OCI-LY1 (cell line): ENCODE measurements around the gene LCE6A.

ENCODE experiments used
- H2AFZ ChIP-seq: fragments of 200-600 bp; sonication (generic), shearing (Covaris generic); 2 replicates; pipeline ENCODE4 v1.6.0; 2014; ENCODE audit warnings: antibody characterized with exemption, mild to moderate bottlenecking, low read length
- H3F3A ChIP-seq: fragments of 200-600 bp; sonication (generic), shearing (Covaris generic); 2 replicates; pipeline ENCODE4 v1.6.0; 2014; ENCODE audit warnings: mild to moderate bottlenecking, antibody characterized with exemption, low read length, moderate library complexity; ENCODE audit not compliant: insufficient read depth
- H3K27ac ChIP-seq: fragments of 200-600 bp; sonication (generic); 2 replicates; pipeline ENCODE4 v1.5.1; 2014; ENCODE audit warnings: low read length, mixed run types, mild to moderate bottlenecking, low read depth; ENCODE audit not compliant: poor library complexity, severe bottlenecking
- H3K27me3 ChIP-seq: fragments of 200-600 bp; sonication (generic); 2 replicates; pipeline ENCODE4 v1.6.0; 2014; ENCODE audit warnings: antibody characterized with exemption, mild to moderate bottlenecking, low read length, moderate library complexity; ENCODE audit not compliant: insufficient read depth
- H3K36me3 ChIP-seq: fragments of 200-600 bp; sonication (generic); 2 replicates; pipeline ENCODE4 v1.6.1; 2014; ENCODE audit warnings: mild to moderate bottlenecking, antibody characterized with exemption, low read length, moderate library complexity, mixed read lengths; ENCODE audit not compliant: insufficient read depth
- H3K4me1 ChIP-seq: fragments of 200-600 bp; sonication (generic); 2 replicates; pipeline ENCODE4 v1.5.1; 2014; ENCODE audit warnings: mild to moderate bottlenecking, low read length, moderate library complexity; ENCODE audit not compliant: insufficient read depth, severe bottlenecking
- H3K4me2 ChIP-seq: fragments of 200-600 bp; sonication (generic), shearing (Covaris generic); 2 replicates; pipeline ENCODE4 v1.6.1; 2014; ENCODE audit warnings: low read length
- H3K4me3 ChIP-seq: fragments of 200-600 bp; sonication (generic); 2 replicates; pipeline ENCODE4 v1.5.1; 2014; ENCODE audit warnings: low read length, low read depth, mild to moderate bottlenecking, mixed read lengths; ENCODE audit not compliant: poor library complexity, severe bottlenecking
- H3K79me2 ChIP-seq: fragments of 200-600 bp; shearing (Covaris generic); 2 replicates; pipeline ENCODE4 v1.6.1; 2016; ENCODE audit warnings: mixed run types, low read length, mixed read lengths; ENCODE audit not compliant: insufficient read depth
- H3K9ac ChIP-seq: fragments of 200-600 bp; sonication (generic), shearing (Covaris generic); 2 replicates; pipeline ENCODE4 v1.6.1; 2014; ENCODE audit warnings: mild to moderate bottlenecking, low read length, mixed read lengths
- H3K9me2 ChIP-seq: fragments of 200-600 bp; sonication (generic), shearing (Covaris generic); 2 replicates; pipeline ENCODE4 v1.6.1; 2014; ENCODE audit warnings: low read depth, mild to moderate bottlenecking, low read length, mixed read lengths
- H3K9me3 ChIP-seq: fragments of 200-600 bp; shearing (Covaris generic); 2 replicates; pipeline ENCODE4 v1.6.1; 2014; ENCODE audit warnings: low read length, mixed read lengths
- H4K20me1 ChIP-seq: fragments of 200-600 bp; sonication (generic), shearing (Covaris generic); 2 replicates; pipeline ENCODE4 v1.6.0; 2016; ENCODE audit warnings: mild to moderate bottlenecking, low read length; ENCODE audit not compliant: insufficient read depth
- EZH2 ChIP-seq: fragments of 200-600 bp; sonication (generic), shearing (Covaris generic); IDR thresholded peaks from 2 replicates; pipeline ENCODE4 v1.8.0; 2017; ENCODE audit warnings: borderline replicate concordance, mixed run types, mild to moderate bottlenecking, antibody characterized with exemption, low read length, moderate library complexity, mixed read lengths
- TF ChIP-seq, protein P1 (sequence below): fragments of 200-600 bp; sonication (generic), shearing (Covaris generic); IDR thresholded peaks from 2 replicates; pipeline ENCODE4 v1.5.1; 2017; ENCODE audit warnings: mild to moderate bottlenecking, antibody characterized with exemption, low read length, moderate library complexity, mixed read lengths

Gene LCE6A

DNA sequence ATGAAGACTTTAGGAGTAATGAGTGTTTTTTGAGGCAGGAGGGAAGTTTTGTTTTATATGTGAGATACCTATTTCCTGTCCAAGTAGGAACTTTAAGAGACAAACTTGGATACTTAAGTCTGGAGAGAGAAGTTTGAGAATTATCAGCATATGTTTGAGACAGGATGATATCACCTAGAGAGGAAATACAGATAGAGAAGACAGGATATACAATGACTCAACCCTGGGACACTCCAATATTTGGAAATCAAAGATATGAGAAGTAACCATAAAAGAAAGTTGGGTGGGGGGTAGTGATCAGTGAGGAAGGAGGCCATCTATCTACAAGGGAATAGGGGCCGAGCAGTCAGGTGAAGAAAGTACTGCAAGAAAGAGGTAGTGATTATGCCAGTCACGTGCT, 23.7 kb downstream of the LCE6A start:
- no peaks in the 10 kb centered on the region for H3K9me2 ChIP-seq
- H3K36me3 ChIP-seq, result no peaks in the 10 kb centered on the region
- no peaks in the 10 kb centered on the region for H4K20me1 ChIP-seq
- no peak overlapping the region for H3K9ac ChIP-seq
- H2AFZ ChIP-seq, result no peak overlapping the region
- no peak overlapping the region for H3K27ac ChIP-seq
- H3F3A ChIP-seq, result no peaks in the 10 kb centered on the region
- H3K4me2 ChIP-seq, result no peak overlapping the region
- no peak for TF ChIP-seq EZH2
- TF ChIP-seq, protein P1, sequence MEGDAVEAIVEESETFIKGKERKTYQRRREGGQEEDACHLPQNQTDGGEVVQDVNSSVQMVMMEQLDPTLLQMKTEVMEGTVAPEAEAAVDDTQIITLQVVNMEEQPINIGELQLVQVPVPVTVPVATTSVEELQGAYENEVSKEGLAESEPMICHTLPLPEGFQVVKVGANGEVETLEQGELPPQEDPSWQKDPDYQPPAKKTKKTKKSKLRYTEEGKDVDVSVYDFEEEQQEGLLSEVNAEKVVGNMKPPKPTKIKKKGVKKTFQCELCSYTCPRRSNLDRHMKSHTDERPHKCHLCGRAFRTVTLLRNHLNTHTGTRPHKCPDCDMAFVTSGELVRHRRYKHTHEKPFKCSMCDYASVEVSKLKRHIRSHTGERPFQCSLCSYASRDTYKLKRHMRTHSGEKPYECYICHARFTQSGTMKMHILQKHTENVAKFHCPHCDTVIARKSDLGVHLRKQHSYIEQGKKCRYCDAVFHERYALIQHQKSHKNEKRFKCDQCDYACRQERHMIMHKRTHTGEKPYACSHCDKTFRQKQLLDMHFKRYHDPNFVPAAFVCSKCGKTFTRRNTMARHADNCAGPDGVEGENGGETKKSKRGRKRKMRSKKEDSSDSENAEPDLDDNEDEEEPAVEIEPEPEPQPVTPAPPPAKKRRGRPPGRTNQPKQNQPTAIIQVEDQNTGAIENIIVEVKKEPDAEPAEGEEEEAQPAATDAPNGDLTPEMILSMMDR, result no peak
- no peaks in the 10 kb centered on the region for H3K79me2 ChIP-seq
- H3K9me3 ChIP-seq, result no peaks in the 10 kb centered on the region
- no peaks in the 10 kb centered on the region for H3K27me3 ChIP-seq
- no peak overlapping the region for H3K4me3 ChIP-seq
- H3K4me1 ChIP-seq, result no peaks in the 10 kb centered on the region

DNA sequence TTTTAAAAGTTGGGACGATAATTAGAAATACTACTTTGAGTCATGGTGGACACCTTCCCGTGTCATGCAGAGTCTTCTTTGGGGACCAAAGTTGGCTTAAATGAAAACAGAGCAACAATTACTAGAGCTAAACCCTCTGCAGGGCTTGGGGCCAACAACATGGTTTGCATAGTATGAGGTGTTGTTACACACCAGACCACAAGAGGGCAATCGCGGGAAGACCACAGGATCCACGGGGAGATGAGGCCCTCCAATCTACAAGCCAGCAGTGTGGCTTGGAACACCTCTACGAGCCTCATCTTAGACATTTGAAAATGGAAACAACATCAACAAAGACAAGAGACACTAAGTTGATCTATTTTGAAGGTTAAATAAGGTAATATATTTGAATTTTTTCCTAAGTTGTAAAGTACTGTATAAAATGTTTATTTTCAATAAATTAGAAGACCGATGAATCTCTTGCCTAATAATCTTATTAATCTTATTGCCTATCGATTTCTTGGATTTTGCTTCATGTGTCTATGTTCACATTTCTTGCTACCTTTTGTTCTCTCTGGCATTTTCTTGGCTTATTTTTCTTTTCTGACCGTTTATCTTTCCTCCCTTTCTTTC, 27.3 kb downstream of the LCE6A start:
- Histone ChIP-seq H3K9ac (no peak overlapping the region), H3K27me3 (no peaks in the 10 kb centered on the region), H3K9me2 (no peaks in the 10 kb centered on the region), H2AFZ (no peak overlapping the region), H3F3A (no peaks in the 10 kb centered on the region), H3K4me1 (no peaks in the 10 kb centered on the region), H3K79me2 (no peaks in the 10 kb centered on the region), H3K9me3 (no peaks in the 10 kb centered on the region), H3K27ac (no peak overlapping the region), H4K20me1 (no peaks in the 10 kb centered on the region), H3K4me2 (no peak overlapping the region), H3K36me3 (no peaks in the 10 kb centered on the region), H3K4me3 (no peak overlapping the region)
- TF ChIP-seq, protein P1, result peak; percentile 67
- no peak for TF ChIP-seq EZH2

DNA sequence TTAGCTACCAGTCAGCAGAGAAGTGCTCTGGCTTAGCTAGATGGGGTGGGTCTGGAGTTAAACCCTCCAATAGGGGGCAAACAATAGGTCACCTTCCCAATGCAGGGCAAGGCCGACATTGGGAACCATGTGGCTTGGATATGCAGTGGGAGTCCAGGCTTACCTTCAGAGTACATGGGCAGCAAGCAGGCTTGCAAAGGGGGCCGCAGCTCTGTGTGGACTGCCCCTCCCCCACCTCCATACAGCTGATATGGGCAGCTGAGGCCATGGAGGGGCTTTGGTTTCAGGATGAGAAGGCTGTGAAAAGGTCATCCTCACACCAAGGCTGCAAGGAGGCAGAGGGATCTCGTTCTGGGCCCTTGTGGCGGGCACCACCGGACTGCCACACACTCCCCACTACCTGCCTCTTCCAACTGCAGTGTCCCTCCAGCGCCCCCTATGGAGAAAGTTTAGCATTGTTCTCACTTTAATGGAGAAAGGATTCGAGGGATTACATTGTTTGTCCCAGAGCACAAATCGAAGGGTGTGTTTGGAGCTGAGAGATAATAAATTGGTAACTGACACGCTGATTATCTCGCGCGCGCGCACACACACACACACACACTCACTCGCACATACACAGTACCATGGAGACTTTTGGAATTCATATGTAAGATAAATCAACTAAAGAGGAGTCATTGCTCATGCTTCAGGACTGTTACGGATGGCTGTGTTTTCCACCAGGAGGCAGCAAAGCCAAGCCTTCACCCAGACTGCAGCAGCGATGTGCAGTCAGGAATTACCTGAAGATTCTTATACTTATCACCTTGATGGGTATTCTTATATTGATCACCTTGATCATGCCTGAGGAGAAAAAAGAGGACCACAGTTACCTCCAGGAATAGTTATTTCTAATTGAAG, 28.4 kb downstream of the LCE6A start:
- TF ChIP-seq, protein P1, result peak; percentile 68
- TF ChIP-seq EZH2, result no peak

More for the DNA sequence above, 28.4 kb downstream of the LCE6A start:
- H3K9ac ChIP-seq, result no peak overlapping the region
- H3K9me3 ChIP-seq, result no peaks in the 10 kb centered on the region
- no peak overlapping the region for H3K27ac ChIP-seq
- H3K79me2 ChIP-seq, result no peaks in the 10 kb centered on the region
- no peak overlapping the region for H3K4me2 ChIP-seq
- no peaks in the 10 kb centered on the region for H3F3A ChIP-seq
- no peaks in the 10 kb centered on the region for H3K4me1 ChIP-seq
- H3K9me2 ChIP-seq, result no peaks in the 10 kb centered on the region
- no peaks in the 10 kb centered on the region for H4K20me1 ChIP-seq
- no peak overlapping the region for H3K4me3 ChIP-seq
- no peak overlapping the region for H2AFZ ChIP-seq
- no peaks in the 10 kb centered on the region for H3K36me3 ChIP-seq
- H3K27me3 ChIP-seq, result no peaks in the 10 kb centered on the region
